NCI-H1694 (cell line): ENCODE measurements around the gene AQP4.
A peak's percentile ranks its signal among the peaks of the same experiment; 100 is the strongest.

ENCODE experiments used
- DNase-seq: peaks from one replicate; lab custom pipeline; 2025; lab: John Stamatoyannopoulos, UW

The AQP4 gene

GRCh38 chr18:26865557-26865956 is at the start of gene AQP4:
AQP4 (minus strand) TSS chr18:26865707; CDS start chr18:26865689, 18 bp downstream.
- no peak for DNase-seq

- DNase-seq = no peak
Observed at GRCh38 chr18:26911840-26912239, 46.3 kb upstream of the AQP4 start.

- no peak for DNase-seq
Observed at GRCh38 chr18:26909599-26910290, 44.2 kb upstream of the AQP4 start.

- DNase-seq = no peak
Observed at GRCh38 chr18:26908906-26909305, 43.4 kb upstream of the AQP4 start.

- DNase-seq = no peak
Observed at GRCh38 chr18:26902291-26902690, 36.8 kb upstream of the AQP4 start.

- DNase-seq = no peak
Observed at GRCh38 chr18:26901020-26901419, 35.5 kb upstream of the AQP4 start.

GRCh38 chr18:26894426-26894825 is 28.9 kb upstream of the AQP4 start:
- DNase-seq = no peak

GRCh38 chr18:26893996-26894395 is 28.5 kb upstream of the AQP4 start:
- no peak for DNase-seq

- no peak for DNase-seq
Observed at GRCh38 chr18:26888259-26888658, 22.8 kb upstream of the AQP4 start.

GRCh38 chr18:26875040-26875654 is 9.6 kb upstream of the AQP4 start:
- DNase-seq = no peak

- DNase-seq = no peak
Observed at GRCh38 chr18:26874283-26874682, 8.8 kb upstream of the AQP4 start.

GRCh38 chr18:26869640-26870039 is 4.1 kb upstream of the AQP4 start:
- DNase-seq = no peak

GRCh38 chr18:26868968-26869586 is 3.6 kb upstream of the AQP4 start:
- no peak for DNase-seq

- DNase-seq = no peak
Observed at GRCh38 chr18:26867471-26867870, 2.0 kb upstream of the AQP4 start.

- no peak for DNase-seq
Observed at GRCh38 chr18:26864658-26865057, 849 bp downstream of the AQP4 start.

- DNase-seq = no peak
Observed at GRCh38 chr18:26863921-26864497, 1.5 kb downstream of the AQP4 start.

- peak; percentile 46 for DNase-seq
Observed at GRCh38 chr18:26863122-26863879, 2.2 kb downstream of the AQP4 start.

GRCh38 chr18:26862084-26862483 is 3.4 kb downstream of the AQP4 start:
- DNase-seq = no peak

GRCh38 chr18:26854292-26854881 is 11.1 kb downstream of the AQP4 start:
- DNase-seq = no peak

- DNase-seq = no peak
Observed at GRCh38 chr18:26853401-26853800, 12.1 kb downstream of the AQP4 start.

- DNase-seq = no peak
Observed at GRCh38 chr18:26843760-26844159, 21.7 kb downstream of the AQP4 start.

- no peak for DNase-seq
Observed at GRCh38 chr18:26840965-26841364, 24.5 kb downstream of the AQP4 start.
